Gastroesophageal sphincter (tissue), 3 donors: Measurements from ENCODE around the gene RPTOR.

Experiments
- POLR2A ChIP-seq, 2 donors: fragments of 450-650 bp; IDR thresholded peaks; one replicate each; pipeline ENCODE4 v1.6.1; 2017; ENCODE audit warnings: antibody characterized with exemption in 2 of 2, mild to moderate bottlenecking in 2 of 2, moderate library complexity in 1 of 2
- TF ChIP-seq, protein P1 (sequence below), 4 experiments: fragments of 200-600 bp in 2 of 4; fragments of 450-650 bp in 2 of 4; sonication (generic) in 1 of 4; IDR thresholded peaks; one replicate each; pipeline ENCODE4 v1.5.1; 2017 to 2019; ENCODE audit warnings: antibody characterized with exemption in 4 of 4, mild to moderate bottlenecking in 2 of 4, moderate library complexity in 2 of 4

DNA sequence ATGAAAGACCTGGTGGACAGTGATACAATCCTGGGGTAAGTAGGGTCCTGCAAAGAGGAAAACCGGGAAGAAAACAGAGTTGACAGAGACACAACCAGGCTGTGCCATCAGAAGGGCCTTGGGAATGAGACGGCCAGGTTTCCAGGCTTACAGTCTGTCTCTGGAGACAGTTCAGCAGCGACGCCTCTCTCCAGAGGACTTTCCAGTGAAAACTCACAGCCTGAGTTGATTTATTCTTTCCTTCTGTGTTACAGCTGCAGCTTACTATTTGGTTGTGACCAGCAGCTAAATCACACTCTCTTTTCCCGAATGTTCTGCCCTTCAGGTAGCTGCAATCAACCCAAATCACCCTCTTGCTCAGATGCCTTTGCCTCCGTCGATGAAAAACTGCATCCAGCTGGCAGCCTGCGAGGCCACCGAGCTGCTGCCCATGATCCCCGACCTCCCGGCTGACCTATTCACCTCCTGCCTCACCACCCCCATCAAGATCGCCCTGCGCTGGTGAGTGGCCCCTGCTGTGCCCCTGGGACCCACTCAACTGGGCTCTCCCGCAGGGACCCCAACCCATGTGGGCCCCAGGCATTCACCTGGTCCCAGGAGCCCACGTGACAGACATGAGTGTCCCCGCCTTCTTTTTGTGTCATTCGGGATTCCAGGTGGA lies 209.2 kb downstream of the RPTOR start:
- TF ChIP-seq POLR2A (IDR thresholded peaks at IDR 0.05): no peak
- TF ChIP-seq, protein P1, sequence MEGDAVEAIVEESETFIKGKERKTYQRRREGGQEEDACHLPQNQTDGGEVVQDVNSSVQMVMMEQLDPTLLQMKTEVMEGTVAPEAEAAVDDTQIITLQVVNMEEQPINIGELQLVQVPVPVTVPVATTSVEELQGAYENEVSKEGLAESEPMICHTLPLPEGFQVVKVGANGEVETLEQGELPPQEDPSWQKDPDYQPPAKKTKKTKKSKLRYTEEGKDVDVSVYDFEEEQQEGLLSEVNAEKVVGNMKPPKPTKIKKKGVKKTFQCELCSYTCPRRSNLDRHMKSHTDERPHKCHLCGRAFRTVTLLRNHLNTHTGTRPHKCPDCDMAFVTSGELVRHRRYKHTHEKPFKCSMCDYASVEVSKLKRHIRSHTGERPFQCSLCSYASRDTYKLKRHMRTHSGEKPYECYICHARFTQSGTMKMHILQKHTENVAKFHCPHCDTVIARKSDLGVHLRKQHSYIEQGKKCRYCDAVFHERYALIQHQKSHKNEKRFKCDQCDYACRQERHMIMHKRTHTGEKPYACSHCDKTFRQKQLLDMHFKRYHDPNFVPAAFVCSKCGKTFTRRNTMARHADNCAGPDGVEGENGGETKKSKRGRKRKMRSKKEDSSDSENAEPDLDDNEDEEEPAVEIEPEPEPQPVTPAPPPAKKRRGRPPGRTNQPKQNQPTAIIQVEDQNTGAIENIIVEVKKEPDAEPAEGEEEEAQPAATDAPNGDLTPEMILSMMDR (IDR thresholded peaks at IDR 0.05): no peak
